Left hindlimb (tissue), 1 donor: Measurements from ENCODE around the gene PTPN13.
A peak's percentile ranks its signal among the peaks of the same experiment; 100 is the strongest.

Experiments used
- DNase-seq: peaks from one replicate; pipeline ENCODE4 v3.0.0-alpha.2; 2018

The PTPN13 gene, protein sequence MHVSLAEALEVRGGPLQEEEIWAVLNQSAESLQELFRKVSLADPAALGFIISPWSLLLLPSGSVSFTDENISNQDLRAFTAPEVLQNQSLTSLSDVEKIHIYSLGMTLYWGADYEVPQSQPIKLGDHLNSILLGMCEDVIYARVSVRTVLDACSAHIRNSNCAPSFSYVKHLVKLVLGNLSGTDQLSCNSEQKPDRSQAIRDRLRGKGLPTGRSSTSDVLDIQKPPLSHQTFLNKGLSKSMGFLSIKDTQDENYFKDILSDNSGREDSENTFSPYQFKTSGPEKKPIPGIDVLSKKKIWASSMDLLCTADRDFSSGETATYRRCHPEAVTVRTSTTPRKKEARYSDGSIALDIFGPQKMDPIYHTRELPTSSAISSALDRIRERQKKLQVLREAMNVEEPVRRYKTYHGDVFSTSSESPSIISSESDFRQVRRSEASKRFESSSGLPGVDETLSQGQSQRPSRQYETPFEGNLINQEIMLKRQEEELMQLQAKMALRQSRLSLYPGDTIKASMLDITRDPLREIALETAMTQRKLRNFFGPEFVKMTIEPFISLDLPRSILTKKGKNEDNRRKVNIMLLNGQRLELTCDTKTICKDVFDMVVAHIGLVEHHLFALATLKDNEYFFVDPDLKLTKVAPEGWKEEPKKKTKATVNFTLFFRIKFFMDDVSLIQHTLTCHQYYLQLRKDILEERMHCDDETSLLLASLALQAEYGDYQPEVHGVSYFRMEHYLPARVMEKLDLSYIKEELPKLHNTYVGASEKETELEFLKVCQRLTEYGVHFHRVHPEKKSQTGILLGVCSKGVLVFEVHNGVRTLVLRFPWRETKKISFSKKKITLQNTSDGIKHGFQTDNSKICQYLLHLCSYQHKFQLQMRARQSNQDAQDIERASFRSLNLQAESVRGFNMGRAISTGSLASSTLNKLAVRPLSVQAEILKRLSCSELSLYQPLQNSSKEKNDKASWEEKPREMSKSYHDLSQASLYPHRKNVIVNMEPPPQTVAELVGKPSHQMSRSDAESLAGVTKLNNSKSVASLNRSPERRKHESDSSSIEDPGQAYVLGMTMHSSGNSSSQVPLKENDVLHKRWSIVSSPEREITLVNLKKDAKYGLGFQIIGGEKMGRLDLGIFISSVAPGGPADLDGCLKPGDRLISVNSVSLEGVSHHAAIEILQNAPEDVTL (N-terminal part only)

DNA sequence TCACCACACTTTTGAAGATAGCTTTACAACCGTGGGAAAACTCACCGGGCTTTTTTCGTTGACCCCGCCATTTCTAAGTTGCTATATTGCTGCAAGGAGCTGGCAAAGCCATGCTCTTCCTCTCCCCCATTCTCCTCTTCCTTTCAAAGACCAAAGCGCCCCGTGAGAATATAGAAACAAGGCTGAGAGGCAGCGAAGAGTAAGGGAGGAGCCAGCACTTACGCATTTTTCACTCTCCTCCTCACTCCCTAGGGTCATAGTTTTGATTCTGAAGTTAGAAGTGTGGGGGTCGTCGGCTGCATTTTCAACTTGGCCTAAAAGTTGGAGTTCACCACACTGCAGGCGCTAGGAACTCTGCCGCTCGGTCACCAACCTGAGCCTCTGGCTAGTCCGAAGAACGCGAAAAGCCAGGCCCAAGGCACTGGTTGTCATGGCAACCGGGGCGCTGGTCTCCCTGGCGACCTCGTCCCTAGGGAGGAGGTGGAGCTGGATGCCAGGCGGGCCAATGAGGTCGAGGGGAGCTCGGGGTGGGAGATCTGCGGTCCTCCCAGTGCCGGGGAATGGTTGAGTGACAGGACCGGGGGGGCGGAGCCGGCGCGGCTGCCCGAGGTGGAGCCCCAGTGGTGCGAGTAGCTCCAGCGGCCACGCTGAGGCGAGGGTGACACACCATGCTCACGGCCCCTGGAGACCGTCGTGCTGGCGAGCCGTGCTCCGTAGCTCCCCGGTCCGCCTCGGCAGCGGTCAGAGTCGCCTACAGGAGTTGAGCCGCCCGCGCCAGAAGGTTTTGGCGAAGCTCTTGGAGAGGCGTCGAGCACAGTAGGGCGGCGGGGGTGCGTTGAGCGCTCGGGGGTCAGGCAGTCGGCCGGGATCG lies at the start of gene PTPN13:
Gene PTPN13, plus strand, starts transcription at position 628 of the 871 bp plus-strand sequence. CDS start 40,942 bp downstream, outside the sequence.
- peak; percentile 95 for DNase-seq

DNA sequence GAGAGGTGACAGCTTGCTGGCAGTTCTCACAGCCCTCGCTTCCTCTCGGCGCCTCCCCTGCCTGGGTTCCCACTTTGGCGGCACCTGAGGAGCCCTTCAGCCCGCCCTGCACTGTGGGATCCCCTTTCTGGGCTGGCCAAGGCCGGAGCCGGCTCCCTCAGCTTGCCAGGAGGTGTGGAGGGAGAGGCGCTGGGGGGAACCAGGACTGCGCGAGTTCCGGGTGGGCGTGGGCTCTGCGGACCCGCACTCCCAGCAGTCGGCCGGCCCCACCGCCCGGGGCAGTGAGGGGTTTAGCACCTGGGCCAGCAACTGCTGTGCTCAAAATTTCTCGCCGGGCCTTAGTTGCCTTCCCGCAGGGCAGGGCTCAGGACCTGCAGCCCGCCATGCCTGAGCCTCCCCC lies 47.0 kb upstream of the PTPN13 start:
- DNase-seq, result no peak

DNA sequence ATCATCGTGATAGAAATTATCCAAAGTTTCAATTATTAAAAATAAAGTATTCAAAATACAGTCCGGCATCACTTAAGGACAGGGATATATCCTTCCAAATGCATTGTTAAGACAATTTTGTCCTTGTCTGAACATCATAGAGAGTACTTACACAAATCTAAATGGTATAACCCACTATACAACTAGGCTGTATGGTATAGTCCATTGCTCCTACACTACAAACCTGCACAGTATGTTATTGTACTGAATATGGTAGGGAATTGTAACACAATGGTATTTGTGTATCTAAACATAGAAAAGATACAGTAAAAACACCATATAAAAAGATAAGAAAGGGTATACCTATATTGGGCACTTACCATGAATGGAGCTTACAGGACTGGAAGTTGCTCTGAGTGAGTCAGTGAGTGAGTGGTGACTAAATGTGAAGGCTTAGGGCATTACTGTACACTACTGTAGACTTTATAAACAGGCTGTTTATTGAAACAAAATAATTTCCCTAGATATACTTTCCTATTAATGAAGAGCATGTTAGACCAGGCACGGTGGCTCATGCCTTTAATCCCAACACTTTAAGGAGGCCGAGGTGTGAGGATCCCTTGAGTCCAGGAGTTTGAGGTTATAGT lies 44.8 kb upstream of the PTPN13 start:
- no peak for DNase-seq

DNA sequence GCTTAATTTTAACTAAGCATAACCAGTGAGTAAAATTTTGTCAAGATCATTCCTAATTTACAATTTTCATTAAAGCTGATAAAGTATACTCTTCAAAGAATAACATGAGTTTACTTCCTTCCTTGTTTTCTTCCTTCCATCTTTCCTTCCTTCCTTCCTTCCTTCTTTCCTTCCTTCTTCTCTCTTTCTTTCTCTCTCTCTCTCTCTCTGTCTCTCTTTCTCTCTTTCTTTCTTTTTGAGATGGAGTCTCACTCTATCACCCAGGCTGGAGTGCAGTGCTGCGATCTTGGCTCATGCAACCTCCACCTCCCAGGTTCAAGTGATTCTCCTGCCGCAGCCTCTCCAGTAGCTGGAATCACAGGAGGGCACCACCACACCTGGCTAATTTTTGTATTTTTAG lies 42.7 kb upstream of the PTPN13 start:
- no peak for DNase-seq

DNA sequence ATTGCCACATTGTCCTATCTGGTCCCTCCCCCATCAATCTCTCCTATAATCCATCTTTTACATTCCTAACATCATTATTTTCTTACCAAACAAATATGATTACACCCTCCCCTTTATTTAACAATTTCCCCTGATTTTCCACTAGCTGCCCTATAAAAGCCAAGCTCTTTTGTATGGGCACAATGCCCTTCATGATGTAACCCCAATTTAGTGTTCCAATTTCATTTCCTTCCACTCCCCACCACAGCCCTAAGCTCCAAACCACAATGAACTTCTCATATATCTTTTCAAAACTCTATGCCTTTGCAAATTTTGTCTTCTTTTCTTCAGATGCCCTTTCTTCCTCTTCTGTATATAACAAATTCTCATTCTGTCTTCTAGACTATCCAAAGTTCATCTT lies 39.5 kb upstream of the PTPN13 start:
- DNase-seq, result no peak

DNA sequence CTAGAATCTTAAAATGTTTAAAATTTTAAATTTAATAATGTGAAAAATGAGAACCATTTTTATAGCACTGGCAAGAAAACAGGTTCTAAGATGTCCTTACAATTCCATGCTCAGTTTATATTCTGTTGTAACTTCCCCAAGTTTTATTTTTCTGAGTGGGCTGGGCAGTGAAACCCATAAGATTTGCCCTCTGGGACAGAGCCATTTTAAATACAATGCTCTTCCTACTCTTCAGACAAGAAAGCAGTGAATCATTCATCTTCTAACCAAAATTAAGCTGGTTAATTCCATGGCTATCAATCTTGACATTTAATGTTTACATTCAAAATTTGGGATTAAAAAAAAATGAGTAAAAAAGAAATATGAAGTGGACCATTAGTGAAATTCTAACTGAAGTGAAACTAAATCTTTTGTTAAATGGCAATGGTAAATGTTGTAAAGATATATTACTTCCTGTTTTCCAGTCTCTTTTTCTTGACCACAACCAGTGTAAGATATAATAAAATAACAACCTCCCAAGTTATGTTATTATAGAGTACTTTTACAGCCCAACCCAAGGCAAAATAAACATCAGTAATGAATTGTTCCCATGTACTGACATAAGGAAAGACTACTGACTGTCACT lies 37.2 kb upstream of the PTPN13 start:
- DNase-seq, result no peak

DNA sequence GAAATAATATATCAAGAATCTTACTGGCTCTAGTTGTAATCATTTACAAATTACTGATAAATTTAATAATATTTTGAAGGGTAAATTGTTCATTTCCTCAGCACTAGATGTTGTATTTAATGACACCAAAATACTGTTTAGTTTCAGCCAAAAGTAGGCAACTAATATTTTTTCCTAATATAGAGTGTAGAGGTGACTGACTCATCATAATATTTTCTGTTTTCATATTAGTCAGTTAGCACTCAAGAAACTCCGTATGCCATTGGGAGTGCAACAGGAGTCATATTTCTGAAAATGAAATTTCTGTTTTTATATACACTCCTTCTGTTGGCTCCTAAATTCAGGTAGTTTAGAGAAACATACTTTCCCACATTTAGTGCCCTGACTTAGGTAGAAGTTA lies 36.6 kb upstream of the PTPN13 start:
- DNase-seq, result no peak

DNA sequence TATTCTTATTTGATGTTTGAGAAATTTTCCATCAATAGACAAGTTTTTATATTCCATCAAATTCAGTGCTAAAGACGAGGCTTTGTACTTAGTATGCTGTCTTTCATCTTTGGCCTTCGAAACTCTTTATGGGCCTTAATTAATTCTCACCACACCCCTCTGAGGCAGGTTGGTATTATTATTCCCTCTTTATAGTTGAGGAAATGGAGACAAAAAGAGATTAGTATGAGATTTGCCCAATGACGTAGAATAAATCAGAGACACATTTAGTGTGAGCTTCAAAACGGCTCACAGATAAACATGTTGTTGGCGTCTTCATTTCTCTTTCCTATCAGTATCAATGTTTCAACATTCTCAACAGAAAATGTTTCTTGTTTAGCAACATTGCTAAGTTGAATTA lies 35.9 kb upstream of the PTPN13 start:
- no peak for DNase-seq

DNA sequence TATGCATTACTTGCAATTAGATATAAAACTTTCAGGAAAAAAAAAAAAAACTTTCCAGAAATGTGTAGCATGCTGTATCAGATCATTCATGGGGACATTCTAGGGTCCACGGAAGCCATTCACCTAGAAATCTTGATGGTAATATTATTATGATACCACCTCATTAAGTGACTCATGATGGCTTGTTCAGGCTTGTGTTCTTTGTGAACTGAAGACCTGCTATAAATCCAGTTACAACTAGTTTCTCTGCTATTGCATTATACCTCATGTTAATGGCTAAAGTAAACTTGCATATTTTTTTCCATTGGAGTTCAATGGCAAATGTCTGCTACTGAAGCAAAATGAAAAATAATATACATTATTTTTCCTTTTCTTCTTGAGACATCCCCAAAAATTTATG lies 35.3 kb upstream of the PTPN13 start:
- no peak for DNase-seq

DNA sequence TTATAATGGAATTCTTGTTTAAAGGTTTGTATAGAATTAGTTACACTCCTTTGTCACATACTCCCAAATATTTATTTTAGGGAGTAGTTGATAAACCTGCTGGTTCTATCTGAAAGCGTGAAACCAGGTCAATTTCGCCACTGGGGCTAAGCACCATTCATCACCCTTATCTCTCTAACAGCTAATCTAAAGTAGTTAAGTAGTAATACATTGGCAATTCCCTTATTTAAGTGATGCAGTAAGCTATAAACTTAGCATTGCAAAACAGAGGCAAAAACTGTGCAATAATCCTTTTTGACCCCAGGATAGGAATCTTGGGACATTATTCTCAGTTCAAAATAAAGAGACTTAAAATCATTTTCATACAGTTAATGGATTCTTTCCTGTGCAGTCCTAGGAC lies 33.7 kb upstream of the PTPN13 start:
- DNase-seq, result no peak

DNA sequence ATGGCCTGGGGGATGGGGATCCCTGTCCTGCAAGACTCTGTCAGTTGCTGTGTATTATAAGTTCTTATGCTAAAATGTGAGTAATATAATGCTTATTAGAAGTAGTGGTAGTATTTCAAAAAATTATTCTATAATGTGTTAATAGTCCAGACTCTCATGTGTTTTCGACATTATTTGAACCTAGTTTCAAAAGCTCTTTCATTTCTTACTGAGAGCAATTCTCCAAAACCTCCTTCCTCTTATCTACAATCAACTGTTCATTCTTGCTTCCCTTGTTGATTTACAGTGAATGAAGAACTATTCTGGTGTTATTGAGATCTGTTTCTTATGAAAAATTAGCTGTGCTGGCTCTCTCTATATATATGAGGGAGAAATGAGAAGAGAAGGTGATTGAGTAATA lies 32.9 kb upstream of the PTPN13 start:
- no peak for DNase-seq

DNA sequence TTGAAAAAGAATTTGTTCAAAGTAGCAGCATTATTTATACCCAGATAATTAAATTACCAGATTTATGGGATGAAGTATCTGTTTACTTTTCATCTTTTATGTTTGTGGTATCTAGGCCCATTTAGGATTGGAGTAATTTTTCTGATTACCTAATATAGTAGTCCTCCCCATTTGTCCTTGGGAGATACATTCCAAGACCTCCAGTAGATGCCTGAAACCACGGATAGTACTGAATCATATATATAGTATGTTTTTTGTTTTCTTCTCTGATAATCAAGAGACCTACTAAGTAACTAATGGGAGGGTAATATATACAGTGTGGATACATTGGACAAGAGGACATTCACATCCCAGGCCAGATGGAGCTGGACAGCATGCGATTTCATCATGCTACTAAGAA lies 30.7 kb upstream of the PTPN13 start:
- no peak for DNase-seq

DNA sequence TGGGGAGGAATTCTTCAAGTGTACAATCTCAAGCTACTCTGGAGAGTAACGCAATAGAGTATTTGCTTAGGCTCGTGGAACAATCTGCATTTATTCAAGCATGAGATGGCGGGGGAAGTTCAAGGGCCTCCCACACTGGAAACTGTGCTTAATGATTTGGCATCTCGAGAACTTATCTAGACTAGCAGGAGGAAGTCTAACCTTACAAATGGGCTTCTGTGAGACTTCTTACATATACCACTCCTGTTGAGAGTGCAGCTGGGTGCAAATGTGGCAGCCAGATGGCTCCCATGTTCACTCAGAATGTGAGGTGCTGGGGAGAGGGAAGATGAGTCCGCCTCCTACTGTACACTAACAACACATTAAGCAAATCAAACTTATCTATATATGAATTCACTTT lies 29.3 kb upstream of the PTPN13 start:
- DNase-seq, result no peak

DNA sequence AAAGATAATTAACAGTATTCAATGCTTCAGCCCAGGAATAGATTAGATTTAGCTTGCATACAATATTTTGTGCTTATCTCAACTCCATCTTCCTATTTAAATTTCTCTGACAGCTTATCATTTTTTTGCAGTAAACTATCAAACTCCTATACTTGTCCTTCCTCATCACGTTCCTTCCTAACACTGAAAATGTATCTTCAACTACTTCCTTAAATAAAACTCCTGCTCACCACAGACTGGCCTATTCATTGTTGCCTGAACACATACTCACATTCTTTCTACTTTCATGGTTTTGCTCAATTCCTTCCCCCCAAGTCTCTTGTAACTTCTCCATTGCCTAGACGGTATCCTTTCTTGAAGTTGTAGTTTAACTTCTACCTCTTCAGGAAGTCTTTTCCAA lies 28.5 kb upstream of the PTPN13 start:
- DNase-seq, result no peak

DNA sequence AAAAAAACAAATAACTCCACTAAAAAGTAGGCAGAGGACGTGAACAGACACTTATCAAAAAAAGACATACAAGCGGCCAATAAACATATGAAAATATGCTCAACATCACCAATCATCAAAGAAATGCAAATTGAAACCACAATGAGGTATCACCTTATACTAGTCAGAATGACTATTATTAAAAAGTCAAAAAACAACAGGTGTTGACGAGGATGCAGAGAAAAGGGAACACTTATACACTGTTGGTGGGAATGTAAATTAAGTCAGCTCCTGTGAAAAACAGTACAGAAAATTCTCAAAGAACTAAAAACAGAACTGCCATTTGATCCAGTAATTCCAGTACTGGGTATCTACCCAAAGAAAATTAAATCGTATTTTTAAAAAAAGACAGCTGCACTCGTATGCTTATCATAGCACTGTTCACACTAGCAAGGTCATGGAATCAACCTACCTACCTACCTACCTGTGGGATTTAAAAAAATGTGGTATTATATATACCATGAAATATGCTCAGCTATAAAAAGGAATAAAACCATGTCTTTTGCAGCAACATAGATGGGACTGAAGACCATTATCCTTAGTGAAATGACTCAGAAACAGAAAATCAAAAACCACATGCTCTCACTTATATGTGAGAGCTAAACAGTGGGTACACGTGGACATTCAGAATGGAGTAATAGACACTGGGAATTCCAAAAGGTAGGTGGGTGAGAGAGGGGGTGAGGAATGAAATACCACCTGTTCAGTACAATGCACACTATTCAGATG lies 24.8 kb upstream of the PTPN13 start:
- DNase-seq, result no peak

DNA sequence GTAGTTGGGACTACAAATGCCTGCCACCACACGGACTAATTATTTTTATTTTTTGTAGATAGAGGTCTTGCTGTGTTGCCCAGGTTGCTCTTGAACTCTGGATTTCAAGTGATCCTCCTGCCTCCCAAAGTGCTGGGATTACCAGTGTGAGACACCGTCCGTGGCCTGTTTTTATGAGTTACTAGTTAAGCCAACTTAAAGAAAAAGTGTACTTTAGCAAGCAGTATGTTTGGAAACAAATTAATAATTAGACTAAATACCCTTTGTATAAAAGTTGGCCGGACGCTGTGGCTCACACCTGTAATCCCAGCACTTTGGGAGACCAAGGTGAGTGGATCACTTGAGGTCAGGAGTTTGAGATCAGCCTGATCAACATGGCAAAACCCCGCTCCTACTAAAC lies 14.2 kb upstream of the PTPN13 start:
- no peak for DNase-seq

DNA sequence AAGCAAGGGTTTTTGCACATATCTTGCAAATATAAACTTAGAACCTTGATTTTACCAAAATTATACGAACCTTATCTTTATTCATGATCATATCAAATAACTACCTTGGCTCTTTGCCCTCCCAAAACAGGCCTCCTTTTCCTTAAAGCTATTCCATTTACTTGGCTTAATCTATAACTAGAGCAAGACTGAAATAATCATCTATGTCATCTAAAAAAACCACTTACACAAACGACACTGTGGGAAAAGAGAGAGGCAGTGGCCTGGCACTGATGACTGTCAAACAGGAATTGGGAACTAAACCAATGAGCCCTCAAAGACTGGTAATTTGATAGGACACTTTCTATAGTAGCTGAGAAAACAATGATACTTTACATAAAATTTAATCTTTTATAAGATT lies 11.7 kb upstream of the PTPN13 start:
- no peak for DNase-seq

DNA sequence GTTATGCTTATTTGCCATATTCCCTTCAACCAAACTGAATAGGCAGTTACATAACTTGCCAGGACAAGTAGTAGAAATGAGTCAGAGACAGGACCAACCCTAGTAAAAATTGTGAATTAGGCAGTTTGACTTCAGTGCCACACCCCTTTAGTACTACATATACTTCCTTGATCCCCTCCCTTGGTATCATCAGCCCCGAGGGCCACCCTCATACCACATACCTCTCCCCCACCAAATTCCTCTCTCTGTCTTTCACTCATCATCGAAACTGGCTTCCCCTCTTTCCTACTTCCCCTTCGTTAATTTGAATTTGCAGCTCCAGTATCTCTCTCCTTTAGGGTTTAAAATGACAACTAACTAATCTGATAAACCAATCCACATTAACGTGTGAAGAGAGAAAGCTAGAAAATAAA lies 7.9 kb upstream of the PTPN13 start:
- no peak for DNase-seq

DNA sequence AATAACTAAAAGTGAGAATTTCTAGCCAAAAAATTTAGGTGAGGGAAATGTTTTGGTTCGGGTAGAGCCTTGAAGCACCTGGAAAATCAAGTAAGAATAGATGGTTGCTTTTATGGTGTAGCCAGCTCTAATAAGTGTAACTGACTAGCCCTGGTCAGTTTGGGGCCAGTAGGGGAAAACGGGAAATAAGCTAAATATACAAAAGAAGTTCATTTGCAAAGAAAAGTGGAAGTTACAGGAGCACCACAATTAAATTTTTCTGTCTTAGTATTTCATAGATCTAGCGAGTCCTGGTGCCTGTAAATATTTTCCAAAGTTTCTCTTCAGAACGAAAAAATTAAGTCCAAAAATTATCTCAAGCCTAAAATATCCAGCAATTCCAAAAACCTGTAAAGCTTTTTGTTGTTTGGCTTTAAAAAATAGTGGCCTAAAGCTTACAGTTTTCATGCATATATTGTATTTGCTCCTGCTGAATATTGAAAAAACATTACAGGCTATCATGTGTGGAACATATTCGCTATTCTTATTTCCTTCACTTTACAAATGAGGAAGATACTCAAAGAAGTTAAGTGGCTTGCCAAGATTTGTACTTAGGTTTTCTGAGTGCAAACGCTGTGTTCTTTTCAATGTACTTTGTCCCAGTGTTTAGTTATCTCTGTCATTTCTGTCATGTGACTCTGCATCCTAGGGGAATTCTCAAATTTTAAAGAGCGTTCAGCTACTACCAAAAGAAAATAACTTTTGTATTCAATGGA lies 7.3 kb upstream of the PTPN13 start:
- DNase-seq, result no peak
